ENCODE measurements around the gene ASPN. TPM values are rescaled to one million over a fixed set of nuclear protein-coding genes. Genes with fewer than 3 reads are reported as not detected.

Gene ASPN
- total RNA-seq (not detected), polyA plus RNA-seq (not detected), total RNA-seq (not detected)

DNA sequence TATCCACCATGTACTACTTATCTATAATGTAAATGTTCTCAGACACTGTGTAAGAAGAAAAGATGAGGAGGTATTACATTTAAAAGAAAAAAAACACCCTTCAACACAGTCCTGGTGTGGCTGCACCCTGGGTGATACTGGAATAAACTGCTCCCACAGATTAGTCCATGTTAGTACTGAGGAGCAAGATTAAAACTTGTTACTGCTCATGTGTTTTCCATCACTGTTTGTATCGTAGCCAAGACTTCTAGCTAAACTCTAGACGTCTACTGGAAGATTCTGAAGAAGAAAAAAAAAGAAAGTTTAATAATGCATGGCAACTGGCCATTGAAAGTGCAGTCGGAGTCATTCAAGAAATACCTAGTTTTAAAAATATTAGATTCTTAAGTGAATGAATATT is at the start of gene ASPN:
Gene ASPN, minus strand, starts transcription at position 178 of the 400 bp plus-strand sequence.
- POLR2A ChIA-PET, result no interaction called here
- H3K27me3 Mint-ChIP-seq, result no peaks in the 10 kb centered on the region

GRCh38 chr9:92530893-92531292 is 48.6 kb upstream of the ASPN start:
- no peaks in the 10 kb centered on the region for H3K9me3 ChIP-seq (ENCODE audit: control insufficient read depth in 2 of 3, low read length in 3 of 3)
- H3K4me1 Mint-ChIP-seq, result peaks cover 0 to 6% (median 0%) of the 10 kb centered on the region in 7 donors
- CTCF ChIA-PET, result no interaction called here
- H3K27ac ChIP-seq (ENCODE audit: low read depth, low read length), result no peak overlapping the region
- H3K27ac Mint-ChIP-seq, result no peak overlapping the region
- H3K36me3 ChIP-seq (ENCODE audit: control insufficient read depth in 2 of 3, insufficient read depth in 3 of 3, low read length in 3 of 3), result no peaks in the 10 kb centered on the region
- peaks cover 0 to 8% (median 3%) of the 10 kb centered on the region in 5 donors for H3K36me3 Mint-ChIP-seq
- H3K27me3 ChIP-seq (ENCODE audit: control insufficient read depth in 2 of 2, insufficient read depth in 2 of 2, low read length in 2 of 2), result no peaks in the 10 kb centered on the region
- H3K4me3 ChIP-seq (ENCODE audit: low read length), result no peak overlapping the region
- no peak for DNase-seq
- no peak overlapping the region for H3K4me3 Mint-ChIP-seq
- POLR2A ChIA-PET, result interaction anchor here (0.6 kb wide), 1 partner anchor 34 kb away, joined by 3 read pairs; no protein-coding TSS in a partner anchor
- ATAC-seq, result no peak
- peaks cover 0 to 10% (median 2%) of the 10 kb centered on the region in 11 donors for H3K9me3 Mint-ChIP-seq
- intact Hi-C loops (cut with micrococcal nuclease), result no loop called here
- H3K27me3 Mint-ChIP-seq, result no peaks in the 10 kb centered on the region
- H3K4me1 ChIP-seq (ENCODE audit: control insufficient read depth in 2 of 2, insufficient read depth in 2 of 2, low read length in 2 of 2), result no peaks in the 10 kb centered on the region

More for the DNA sequence above, at the start of gene ASPN:
- intact Hi-C loops (cut with micrococcal nuclease), result no loop called here
- Mint-ChIP-seq H3K27ac (no peak within 1 kb of the TSS), H3K9me3 (peaks cover 0 to 3% (median 0%) of the 10 kb centered on the region in 11 donors), H3K36me3 (peaks cover 0 to 2% (median 0%) of the 10 kb centered on the region in 5 donors), H3K4me3 (no peak within 1 kb of the TSS), H3K4me1 (peaks cover 0 to 5% (median 0%) of the 10 kb centered on the region in 7 donors)
- H3K4me1 ChIP-seq (ENCODE audit: control insufficient read depth in 2 of 2, insufficient read depth in 2 of 2, low read length in 2 of 2), result no peaks in the 10 kb centered on the region
- CTCF ChIA-PET, result no interaction called here
- no peaks in the 10 kb centered on the region for H3K36me3 ChIP-seq (ENCODE audit: control insufficient read depth in 2 of 3, insufficient read depth in 3 of 3, low read length in 3 of 3)
- no peak within 1 kb of the TSS for H3K4me3 ChIP-seq (ENCODE audit: low read length)
- H3K9me3 ChIP-seq (ENCODE audit: control insufficient read depth in 2 of 3, low read length in 3 of 3), result no peaks in the 10 kb centered on the region
- ATAC-seq (no peak), DNase-seq (no peak)
- H3K27ac ChIP-seq (ENCODE audit: low read depth, low read length), result no peak within 1 kb of the TSS
- H3K27me3 ChIP-seq (ENCODE audit: control insufficient read depth in 2 of 2, insufficient read depth in 2 of 2, low read length in 2 of 2), result no peaks in the 10 kb centered on the region

DNA sequence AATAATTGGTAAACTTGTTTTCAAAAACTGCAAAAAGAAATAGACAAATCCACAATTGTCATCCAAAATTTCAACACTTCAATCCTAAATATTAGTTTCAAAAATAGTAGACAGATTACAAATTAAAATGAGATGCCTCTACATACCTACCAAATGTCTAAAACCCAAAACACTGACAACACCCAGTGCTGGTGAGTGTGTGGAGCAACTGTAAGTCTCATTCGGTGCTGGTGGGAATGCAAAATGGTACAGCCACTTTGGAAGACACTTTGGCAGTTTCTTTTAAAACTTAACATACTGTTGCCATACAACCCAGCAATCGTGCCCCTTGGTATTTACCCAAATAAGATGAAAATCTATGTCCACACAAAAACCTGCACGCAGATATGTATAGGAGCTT is 46.8 kb upstream of the ASPN start:
- H3K4me3 Mint-ChIP-seq, result no peak overlapping the region
- Histone ChIP-seq H3K27me3 (ENCODE audit: control insufficient read depth in 2 of 2, insufficient read depth in 2 of 2, low read length in 2 of 2) (no peaks in the 10 kb centered on the region), H3K9me3 (ENCODE audit: control insufficient read depth in 2 of 3, low read length in 3 of 3) (no peaks in the 10 kb centered on the region), H3K27ac (ENCODE audit: low read depth, low read length) (no peak overlapping the region), H3K4me1 (ENCODE audit: control insufficient read depth in 2 of 2, insufficient read depth in 2 of 2, low read length in 2 of 2) (no peaks in the 10 kb centered on the region), H3K36me3 (ENCODE audit: control insufficient read depth in 2 of 3, insufficient read depth in 3 of 3, low read length in 3 of 3) (no peaks in the 10 kb centered on the region), H3K4me3 (ENCODE audit: low read length) (no peak overlapping the region)
- CTCF ChIA-PET, result no interaction called here
- peaks cover 0 to 1% (median 0%) of the 10 kb centered on the region in 7 donors for H3K4me1 Mint-ChIP-seq
- POLR2A ChIA-PET, result no interaction called here
- H3K27ac Mint-ChIP-seq, result no peak overlapping the region
- intact Hi-C loops (cut with micrococcal nuclease), result no loop called here
- peaks cover 0 to 10% (median 2%) of the 10 kb centered on the region in 11 donors for H3K9me3 Mint-ChIP-seq
- no peaks in the 10 kb centered on the region for H3K27me3 Mint-ChIP-seq
- peaks cover 0 to 8% (median 3%) of the 10 kb centered on the region in 5 donors for H3K36me3 Mint-ChIP-seq
- no peak for ATAC-seq
- DNase-seq, result no peak

DNA sequence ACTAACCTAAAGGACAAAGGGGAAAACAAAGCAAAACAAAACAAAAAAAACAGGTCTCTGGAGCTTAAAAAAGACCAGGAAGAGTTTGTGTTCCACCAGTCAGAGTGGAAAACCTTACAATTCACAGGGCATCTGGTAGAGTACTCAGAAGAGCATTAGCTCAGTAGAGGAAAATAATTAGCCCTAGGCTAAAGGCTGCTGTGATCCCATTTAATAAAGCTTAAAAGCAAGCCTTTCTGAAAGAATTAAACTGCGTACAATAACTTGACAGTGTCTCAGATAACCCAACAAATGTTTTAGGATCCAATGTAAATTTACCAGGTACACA is 46.2 kb upstream of the ASPN start:
- Mint-ChIP-seq H3K27ac (no peak overlapping the region), H3K4me3 (no peak overlapping the region), H3K36me3 (peaks cover 0 to 8% (median 3%) of the 10 kb centered on the region in 5 donors), H3K9me3 (peaks cover 0 to 10% (median 2%) of the 10 kb centered on the region in 11 donors), H3K27me3 (no peaks in the 10 kb centered on the region), H3K4me1 (peaks cover 0 to 2% (median 0%) of the 10 kb centered on the region in 7 donors)
- POLR2A ChIA-PET, result interaction anchor here (0.6 kb wide), 1 partner anchor 1144 kb away, joined by 3 read pairs; no protein-coding TSS in a partner anchor
- CTCF ChIA-PET, result interaction anchor here (0.5 kb wide), 1 partner anchor 161 kb away, joined by 4 read pairs; no protein-coding TSS in a partner anchor
- Histone ChIP-seq H3K4me3 (ENCODE audit: low read length) (no peak overlapping the region), H3K4me1 (ENCODE audit: control insufficient read depth in 2 of 2, insufficient read depth in 2 of 2, low read length in 2 of 2) (no peaks in the 10 kb centered on the region), H3K27me3 (ENCODE audit: control insufficient read depth in 2 of 2, insufficient read depth in 2 of 2, low read length in 2 of 2) (no peaks in the 10 kb centered on the region), H3K9me3 (ENCODE audit: control insufficient read depth in 2 of 3, low read length in 3 of 3) (no peaks in the 10 kb centered on the region), H3K27ac (ENCODE audit: low read depth, low read length) (no peak overlapping the region), H3K36me3 (ENCODE audit: control insufficient read depth in 2 of 3, insufficient read depth in 3 of 3, low read length in 3 of 3) (no peaks in the 10 kb centered on the region)
- DNase-seq (no peak), ATAC-seq (no peak)
- intact Hi-C loops (cut with micrococcal nuclease), result no loop called here

DNA sequence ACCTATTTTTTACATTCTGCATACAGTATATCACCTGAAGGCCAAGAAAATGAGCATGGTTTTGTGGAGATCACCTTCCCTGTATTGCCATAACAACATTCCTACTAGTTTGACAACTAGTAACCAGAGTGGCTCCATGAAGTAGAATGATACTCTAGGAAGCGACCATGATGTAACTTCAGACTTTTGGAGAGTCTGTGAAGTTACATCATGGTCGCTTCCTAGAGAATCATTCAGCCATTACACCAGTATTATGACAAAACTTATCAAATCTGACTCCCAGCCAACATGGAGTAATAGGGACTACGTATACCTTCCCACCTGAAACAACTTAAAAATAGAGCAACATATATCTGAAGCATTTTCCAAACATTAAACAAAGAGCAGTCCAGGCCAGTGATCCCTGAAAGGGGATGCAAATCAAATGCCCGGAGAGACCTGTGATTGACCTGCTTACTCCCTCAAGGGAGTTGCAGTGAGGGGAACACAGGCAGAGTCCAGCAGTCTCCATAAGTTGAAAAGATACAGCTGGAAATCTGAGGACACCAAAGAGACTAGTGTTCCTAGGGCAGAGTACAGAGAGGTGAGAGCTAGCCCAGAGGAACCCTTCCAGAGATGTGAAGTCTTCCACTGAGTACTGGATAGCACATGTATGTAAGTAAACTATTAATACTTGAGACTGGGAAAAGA is 45.7 kb upstream of the ASPN start:
- H3K36me3 Mint-ChIP-seq, result peaks cover 0 to 5% (median 3%) of the 10 kb centered on the region in 5 donors
- no peak for DNase-seq
- no peak overlapping the region for H3K27ac Mint-ChIP-seq
- H3K9me3 Mint-ChIP-seq, result peaks cover 0 to 6% (median 0%) of the 10 kb centered on the region in 11 donors
- H3K4me1 Mint-ChIP-seq, result peaks cover 0 to 2% (median 0%) of the 10 kb centered on the region in 7 donors
- H3K27me3 ChIP-seq (ENCODE audit: control insufficient read depth in 2 of 2, insufficient read depth in 2 of 2, low read length in 2 of 2), result no peaks in the 10 kb centered on the region
- no peaks in the 10 kb centered on the region for H3K4me1 ChIP-seq (ENCODE audit: control insufficient read depth in 2 of 2, insufficient read depth in 2 of 2, low read length in 2 of 2)
- intact Hi-C loops (cut with micrococcal nuclease), result no loop called here
- no peak overlapping the region for H3K4me3 Mint-ChIP-seq
- CTCF ChIA-PET, result interaction anchor here (0.5 kb wide), 1 partner anchor 160 kb away, joined by 4 read pairs; no protein-coding TSS in a partner anchor
- no peak overlapping the region for H3K4me3 ChIP-seq (ENCODE audit: low read length)
- H3K36me3 ChIP-seq (ENCODE audit: control insufficient read depth in 2 of 3, insufficient read depth in 3 of 3, low read length in 3 of 3), result no peaks in the 10 kb centered on the region
- no peaks in the 10 kb centered on the region for H3K9me3 ChIP-seq (ENCODE audit: control insufficient read depth in 2 of 3, low read length in 3 of 3)
- no peaks in the 10 kb centered on the region for H3K27me3 Mint-ChIP-seq
- no peak overlapping the region for H3K27ac ChIP-seq (ENCODE audit: low read depth, low read length)
- ATAC-seq, result no peak
- POLR2A ChIA-PET, result interaction anchor here (0.6 kb wide), 1 partner anchor 1144 kb away, joined by 3 read pairs; no protein-coding TSS in a partner anchor

GRCh38 chr9:92527291-92527828 is 45.1 kb upstream of the ASPN start:
- Histone ChIP-seq H3K27me3 (ENCODE audit: control insufficient read depth in 2 of 2, insufficient read depth in 2 of 2, low read length in 2 of 2) (no peaks in the 10 kb centered on the region), H3K4me3 (ENCODE audit: low read length) (no peak overlapping the region), H3K9me3 (ENCODE audit: control insufficient read depth in 2 of 3, low read length in 3 of 3) (no peaks in the 10 kb centered on the region), H3K27ac (ENCODE audit: low read depth, low read length) (no peak overlapping the region), H3K36me3 (ENCODE audit: control insufficient read depth in 2 of 3, insufficient read depth in 3 of 3, low read length in 3 of 3) (no peaks in the 10 kb centered on the region), H3K4me1 (ENCODE audit: control insufficient read depth in 2 of 2, insufficient read depth in 2 of 2, low read length in 2 of 2) (no peaks in the 10 kb centered on the region)
- peaks cover 0 to 4% (median 0%) of the 10 kb centered on the region in 11 donors for H3K9me3 Mint-ChIP-seq
- H3K36me3 Mint-ChIP-seq, result peaks cover 0 to 3% (median 1%) of the 10 kb centered on the region in 5 donors
- CTCF ChIA-PET, result no interaction called here
- no peaks in the 10 kb centered on the region for H3K27me3 Mint-ChIP-seq
- no peak overlapping the region for H3K27ac Mint-ChIP-seq
- no peak for DNase-seq
- no peak overlapping the region for H3K4me3 Mint-ChIP-seq
- ATAC-seq, result no peak
- H3K4me1 Mint-ChIP-seq, result peaks cover 0 to 2% (median 0%) of the 10 kb centered on the region in 7 donors
- intact Hi-C loops (cut with micrococcal nuclease), result no loop called here
- POLR2A ChIA-PET, result no interaction called here
